GM21619 (cell line): ENCODE results near the gene DLGAP3.

Source experiments
- ATAC-seq: cut with Tn5 transposase; IDR thresholded peaks from one replicate; pipeline ENCODE4 v1.9.1; 2021; ENCODE audit not compliant: unreplicated experiment

The DLGAP3 gene

GRCh38 chr1:34904236-34905097 lies 25.0 kb downstream of the DLGAP3 start:
- no peak for ATAC-seq

DNA sequence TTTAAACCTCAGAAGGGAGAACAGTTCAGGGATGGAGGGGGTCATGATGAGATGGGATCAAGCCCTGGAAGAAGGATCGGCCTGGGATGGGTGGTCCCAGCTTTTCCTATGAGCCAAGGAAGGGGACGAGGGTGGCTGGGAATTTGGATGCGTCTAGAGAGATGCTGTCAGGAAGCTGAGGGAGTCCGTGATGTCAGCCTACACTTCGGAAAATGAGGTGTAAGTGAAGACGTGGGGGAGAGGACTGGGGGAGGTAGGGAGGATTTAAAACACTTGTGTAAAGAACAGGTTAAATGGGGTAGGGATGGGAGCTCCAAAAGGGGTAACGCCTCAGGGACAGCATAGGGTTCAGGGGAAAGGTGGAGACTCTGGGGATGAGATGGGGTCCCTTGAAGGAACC lies 27.5 kb downstream of the DLGAP3 start:
- no peak for ATAC-seq

DNA sequence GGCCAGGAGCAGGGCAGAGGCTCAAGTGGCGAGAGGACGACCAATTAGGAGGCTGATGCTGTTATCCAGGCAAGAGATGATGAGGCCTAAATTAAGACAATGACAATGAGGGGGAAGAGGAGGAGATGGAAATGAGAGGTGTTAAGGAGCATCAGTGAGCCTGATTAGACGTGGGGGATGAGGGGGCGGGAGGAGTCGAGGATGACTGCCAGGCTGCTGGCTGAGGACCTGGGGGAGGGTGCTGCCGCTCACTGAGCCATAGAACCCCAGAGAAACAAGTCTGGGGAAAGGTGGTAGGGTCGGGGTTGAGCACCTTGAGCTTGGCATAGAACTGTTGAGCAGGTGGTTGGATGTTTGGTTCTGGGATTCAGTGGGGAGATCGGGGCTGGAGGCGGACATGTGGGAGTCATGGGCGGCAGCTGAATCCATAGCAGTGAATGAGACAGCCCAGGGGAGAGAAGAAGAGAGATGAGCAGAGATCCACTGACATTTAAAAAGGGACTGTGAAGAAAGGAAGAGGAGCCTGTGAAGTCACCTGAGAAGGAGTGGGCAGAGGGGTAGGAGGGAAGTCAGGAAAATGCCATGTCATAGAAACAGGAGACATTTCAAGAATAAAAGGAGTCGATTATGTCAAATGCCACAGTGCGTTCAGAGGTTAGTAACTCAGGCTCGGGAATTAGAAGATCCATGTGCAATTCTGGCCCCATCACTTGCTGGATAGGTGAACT lies 28.5 kb downstream of the DLGAP3 start:
- no peak for ATAC-seq

- no peak for ATAC-seq
Observed at GRCh38 chr1:34899906-34900305, 29.5 kb downstream of the DLGAP3 start.

- no peak for ATAC-seq
Observed at GRCh38 chr1:34899471-34899870, 30.0 kb downstream of the DLGAP3 start.

DNA sequence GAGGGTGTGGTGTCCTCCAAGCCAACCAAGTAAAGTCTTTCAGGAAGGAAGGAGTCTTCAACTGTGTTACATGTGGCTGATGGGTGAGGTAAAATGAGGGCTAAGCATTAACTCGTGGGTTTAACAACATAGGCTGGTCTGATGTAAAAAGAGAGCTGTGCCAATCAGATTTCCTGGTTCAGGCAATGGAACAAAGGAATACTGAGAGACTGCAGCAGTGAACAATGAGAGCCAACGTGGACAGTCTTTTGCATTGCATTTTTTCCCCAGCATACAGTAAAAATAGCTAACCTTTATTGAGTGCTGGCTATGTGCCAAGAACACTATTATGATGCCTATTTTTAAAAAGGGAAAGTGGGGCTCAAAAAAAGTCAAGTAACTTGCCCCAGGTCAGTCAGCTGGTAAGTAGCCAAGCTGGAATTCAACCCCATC lies 31.1 kb downstream of the DLGAP3 start:
- ATAC-seq, result no peak

DNA sequence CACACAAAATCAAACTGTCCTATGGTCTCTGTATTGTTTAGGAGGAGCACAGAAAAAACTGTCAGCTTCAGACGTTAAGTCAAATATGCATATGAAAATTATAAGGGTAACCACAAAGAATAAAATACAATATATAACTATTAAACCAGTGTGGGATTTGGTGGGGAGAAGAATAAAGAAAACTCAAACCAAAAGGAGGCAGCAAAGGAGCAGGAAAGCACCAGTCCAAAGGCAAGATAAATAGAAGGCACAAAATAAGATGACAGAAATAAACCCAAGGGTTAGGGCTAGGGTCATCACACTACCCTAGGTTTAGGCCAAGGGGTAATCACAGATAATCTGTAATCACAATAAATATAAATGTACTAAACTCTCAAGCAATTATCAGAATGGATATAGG lies 32.8 kb downstream of the DLGAP3 start:
- ATAC-seq, result no peak

DNA sequence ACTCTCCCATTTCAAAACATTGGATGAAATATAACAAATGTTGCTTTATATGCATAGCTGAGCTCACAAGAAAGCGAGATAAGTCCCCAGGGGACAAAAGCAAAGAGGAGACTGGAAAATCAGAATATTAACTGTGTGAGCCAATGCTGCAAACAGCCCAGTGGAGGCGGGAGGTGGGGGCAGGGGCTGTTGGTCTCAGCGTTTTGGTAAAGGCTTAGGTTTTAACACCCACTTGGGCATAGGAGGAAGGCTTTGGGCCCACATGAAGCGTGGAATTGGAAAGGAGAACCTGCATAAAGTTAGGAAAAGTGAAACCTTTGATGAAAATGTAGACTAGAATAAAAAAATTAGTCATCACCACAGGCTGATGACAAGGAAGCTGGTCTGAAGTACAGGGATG lies 39.7 kb downstream of the DLGAP3 start:
- no peak for ATAC-seq

- ATAC-seq, result no peak
Observed at GRCh38 chr1:34887593-34887992, 41.9 kb downstream of the DLGAP3 start.

DNA sequence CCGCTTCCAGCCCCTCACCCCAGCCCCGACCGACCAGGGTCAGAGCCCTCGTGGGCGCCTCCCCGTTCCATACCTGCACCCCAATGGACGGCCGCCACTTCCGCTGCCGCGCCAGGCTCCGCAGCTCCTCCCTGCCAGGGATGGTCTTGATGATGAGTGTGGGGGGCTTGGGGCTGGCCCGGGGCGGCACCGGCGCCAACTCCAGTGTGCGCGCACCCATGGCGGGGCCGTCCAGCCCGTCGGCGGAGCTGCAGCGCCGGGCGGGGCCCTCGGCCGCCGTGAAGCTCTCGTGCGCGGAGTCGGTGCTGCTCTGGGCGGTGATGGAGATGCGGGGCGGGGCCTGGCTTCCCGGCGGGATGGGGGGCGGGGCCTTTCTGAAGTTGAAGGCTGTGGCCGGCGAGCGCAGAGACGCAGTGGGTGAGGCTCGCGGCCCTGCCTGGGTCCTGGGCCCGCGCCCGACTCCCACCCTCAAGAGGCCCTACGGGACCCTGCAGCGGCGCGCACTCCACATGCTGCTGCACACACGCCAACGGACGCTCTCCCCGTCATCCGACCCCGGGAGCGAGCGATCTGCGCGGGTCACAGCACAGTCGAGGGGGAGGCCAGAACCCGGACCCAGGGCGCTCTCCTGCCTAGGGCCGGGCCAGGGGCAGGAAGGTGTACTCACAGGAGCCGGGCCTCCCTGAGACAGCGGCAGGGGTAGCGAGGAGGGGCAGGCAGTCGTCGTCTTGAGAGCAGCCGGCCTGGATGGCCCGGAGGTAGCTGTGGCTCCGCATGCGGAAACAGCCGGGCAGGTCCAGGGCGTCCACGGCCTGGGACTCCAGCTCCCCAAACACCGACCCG lies 43.8 kb downstream of the DLGAP3 start:
- no peak for ATAC-seq

- no peak for ATAC-seq
Observed at GRCh38 chr1:34884961-34885360, 44.5 kb downstream of the DLGAP3 start.

GRCh38 chr1:34884536-34884935 lies 44.9 kb downstream of the DLGAP3 start:
- no peak for ATAC-seq

- ATAC-seq, result no peak
Observed at GRCh38 chr1:34879230-34879629, 50.2 kb downstream of the DLGAP3 start.

DNA sequence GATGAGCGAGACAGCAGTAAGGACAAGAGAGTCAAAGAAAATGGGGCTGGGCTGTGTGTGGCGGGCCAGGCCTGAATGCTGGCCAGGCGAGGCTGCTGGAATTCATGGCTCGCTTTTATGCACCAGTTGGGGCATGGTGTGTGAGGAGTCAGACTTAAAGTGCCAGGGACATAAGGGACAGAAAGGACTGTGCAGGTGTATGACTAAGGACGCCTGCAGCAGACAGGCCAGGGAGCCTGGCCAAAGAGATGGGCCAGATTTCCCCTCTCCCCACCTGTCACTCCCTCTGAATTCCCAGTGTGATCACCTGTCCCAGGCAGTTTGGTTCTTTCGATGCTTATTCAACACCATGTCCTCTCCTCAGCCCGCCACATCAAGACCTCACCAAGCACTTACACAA lies 53.0 kb downstream of the DLGAP3 start:
- ATAC-seq, result no peak

- no peak for ATAC-seq
Observed at GRCh38 chr1:34874296-34874952, 55.0 kb downstream of the DLGAP3 start.

DNA sequence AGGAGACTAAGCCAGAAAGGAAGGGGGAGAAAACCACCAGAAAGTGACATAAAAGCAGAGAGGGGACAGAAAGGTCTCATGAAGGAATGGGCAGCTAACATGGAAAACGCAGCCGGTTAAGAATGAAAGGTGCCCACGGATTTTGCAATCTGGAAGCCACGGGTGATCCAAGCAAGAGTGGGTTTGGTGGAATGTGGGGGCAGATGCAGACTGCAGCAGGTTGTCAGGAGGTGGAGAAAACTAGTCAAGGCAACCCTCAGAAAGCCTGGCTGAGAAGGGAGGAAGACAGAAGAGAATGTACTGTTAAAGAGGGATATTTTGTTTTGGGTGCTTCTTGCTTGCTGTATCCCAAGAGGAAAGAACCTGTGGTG lies 57.3 kb downstream of the DLGAP3 start:
- ATAC-seq, result no peak

GRCh38 chr1:34871443-34872132 lies 57.9 kb downstream of the DLGAP3 start:
- no peak for ATAC-seq

- ATAC-seq, result no peak
Observed at GRCh38 chr1:34870395-34870794, 59.1 kb downstream of the DLGAP3 start.

GRCh38 chr1:34869760-34870159 lies 59.7 kb downstream of the DLGAP3 start:
- no peak for ATAC-seq
